HG03097 (cell line): ENCODE measurements around the gene OR6C6.
"Not testable (repeated sequence)": the region's sequence is repeated elsewhere in the genome, so short reads cannot be mapped to it uniquely, and the experiment has no call there.

ENCODE experiments used
- ATAC-seq: cut with Tn5 transposase; IDR thresholded peaks from one replicate; pipeline ENCODE4 v1.9.1; 2021; ENCODE audit not compliant: unreplicated experiment, low FRiP score

OR6C6 gene

GRCh38 chr12:55296469-55296868, at the start of gene OR6C6:
OR6C6 (minus strand) TSS chr12:55296569; CDS start chr12:55295232, 1,337 bp downstream.
- no peak for ATAC-seq

- no peak for ATAC-seq
Observed at GRCh38 chr12:55336002-55336401, 39.6 kb upstream of the OR6C6 start.

- no peak for ATAC-seq
Observed at GRCh38 chr12:55330446-55330845, 34.1 kb upstream of the OR6C6 start, which contains the start of gene OR6C3. OR6C3 (plus strand) TSS chr12:55330746; CDS start chr12:55331701, 955 bp downstream.

- ATAC-seq: not testable (repeated sequence)
Observed at GRCh38 chr12:55325801-55326200, 29.4 kb upstream of the OR6C6 start.

GRCh38 chr12:55320201-55320600, 23.8 kb upstream of the OR6C6 start:
- no peak for ATAC-seq

GRCh38 chr12:55314043-55314442, 17.7 kb upstream of the OR6C6 start, which contains the start of gene OR6C1:
OR6C1 (plus strand) TSS chr12:55314343; CDS start chr12:55320600, 6,257 bp downstream.
- no peak for ATAC-seq

GRCh38 chr12:55289999-55290398, 6.4 kb downstream of the OR6C6 start:
- ATAC-seq: no peak

- ATAC-seq: no peak
Observed at GRCh38 chr12:55280991-55281390, 15.4 kb downstream of the OR6C6 start.

- no peak for ATAC-seq
Observed at GRCh38 chr12:55258303-55258702, 38.1 kb downstream of the OR6C6 start.

- ATAC-seq: no peak
Observed at GRCh38 chr12:55256831-55257230, 39.5 kb downstream of the OR6C6 start.

- ATAC-seq: no peak
Observed at GRCh38 chr12:55253281-55253680, 43.1 kb downstream of the OR6C6 start.

- no peak for ATAC-seq
Observed at GRCh38 chr12:55250944-55251343, 45.4 kb downstream of the OR6C6 start.

GRCh38 chr12:55246159-55246558, 50.2 kb downstream of the OR6C6 start:
- no peak for ATAC-seq

GRCh38 chr12:55244309-55244708, 52.1 kb downstream of the OR6C6 start, which contains the start of gene OR6C74:
OR6C74 (plus strand) TSS chr12:55244609; CDS start chr12:55247288, 2,679 bp downstream.
- ATAC-seq: no peak
